Inflammatory macrophage treated with lipopolysaccharide for 4 hours (primary cell): ENCODE results near the gene YWHAG.
"Not testable (repeated sequence)": the region's sequence is repeated elsewhere in the genome, so short reads cannot be mapped to it uniquely, and the experiment has no call there.

ENCODE experiments used
- DNase-seq: peaks from one replicate; pipeline ENCODE4 v3.0.0-alpha.2; 2020

The YWHAG gene

GRCh38 chr7:76292911-76293310 is 65.9 kb downstream of the YWHAG start:
- DNase-seq: not testable (repeated sequence)

- peak; percentile 27 for DNase-seq
Measured at GRCh38 chr7:76292213-76292573, 66.6 kb downstream of the YWHAG start.

GRCh38 chr7:76291351-76292212 is 67.2 kb downstream of the YWHAG start:
- peak; percentile 98 for DNase-seq

GRCh38 chr7:76290847-76291350 is 67.9 kb downstream of the YWHAG start:
- not testable (repeated sequence) for DNase-seq

- DNase-seq: no peak
Measured at GRCh38 chr7:76286842-76287403, 71.9 kb downstream of the YWHAG start.

GRCh38 chr7:76285604-76286374 is 73.0 kb downstream of the YWHAG start:
- no peak for DNase-seq

GRCh38 chr7:76283254-76284159 is 75.3 kb downstream of the YWHAG start:
- DNase-seq: no peak

GRCh38 chr7:76282344-76283253 is 76.2 kb downstream of the YWHAG start:
- no peak for DNase-seq

GRCh38 chr7:76281706-76282343 is 77.0 kb downstream of the YWHAG start:
- DNase-seq: no peak

- DNase-seq: no peak
Measured at GRCh38 chr7:76281006-76281705, 77.6 kb downstream of the YWHAG start.

GRCh38 chr7:76280408-76280807 is 78.4 kb downstream of the YWHAG start:
- no peak for DNase-seq

- DNase-seq: no peak
Measured at GRCh38 chr7:76278540-76278939, 80.3 kb downstream of the YWHAG start.
